Stimulated activated CD4-positive, alpha-beta T cell treated with anti-CD3 and anti-CD28 coated beads, Interleukin-2, amount 100 ng/mL, for 24 hours (primary cell): ENCODE data around the gene ARFGEF3.
"Not testable (repeated sequence)": the region's sequence is repeated elsewhere in the genome, so short reads cannot be mapped to it uniquely, and the experiment has no call there.

Source experiments
- DNase-seq, 2 donors: peaks; one replicate each; pipeline ENCODE4 v3.0.0-alpha.2; 2020

The ARFGEF3 gene

DNA sequence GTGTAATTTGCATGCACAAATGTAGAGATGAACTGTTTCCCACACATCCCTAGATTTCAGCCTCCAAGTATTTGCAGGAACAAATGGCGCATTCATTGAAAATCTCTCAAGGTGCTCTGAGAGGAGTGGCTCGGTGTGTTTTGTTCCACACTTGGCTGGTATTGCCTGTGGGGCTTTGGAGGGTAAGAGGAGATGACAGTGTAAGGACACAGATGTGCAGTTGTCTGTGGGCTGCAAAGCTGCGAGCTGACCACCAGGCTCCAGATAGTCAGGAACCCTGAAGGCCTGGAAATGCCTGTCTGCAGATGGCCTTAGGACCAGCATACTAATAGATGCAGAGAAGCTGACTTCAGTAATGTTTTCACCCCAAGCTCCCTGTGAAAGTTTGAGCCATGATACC, 114.2 kb downstream of the ARFGEF3 start:
- no peak for DNase-seq

DNA sequence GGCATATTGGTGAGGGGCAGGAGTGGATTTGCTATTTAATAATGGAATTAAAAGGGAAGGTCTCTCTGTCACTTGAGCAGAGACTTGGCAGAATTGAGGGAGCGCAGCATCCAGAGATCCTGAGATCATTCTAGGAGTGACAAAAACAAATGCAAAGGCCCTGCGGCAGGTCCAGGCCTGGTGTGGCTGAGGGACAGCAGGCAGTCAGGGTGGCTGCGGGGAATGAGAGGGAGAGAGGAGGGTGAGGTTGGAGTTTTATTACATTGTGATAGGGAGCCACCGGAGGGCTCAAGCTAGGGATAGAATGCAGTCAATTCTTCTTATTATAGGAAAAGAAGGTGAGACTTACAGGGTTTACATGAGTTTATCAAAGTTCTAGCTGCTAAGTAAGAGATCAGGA, 116.1 kb downstream of the ARFGEF3 start:
- DNase-seq: no peak

DNA sequence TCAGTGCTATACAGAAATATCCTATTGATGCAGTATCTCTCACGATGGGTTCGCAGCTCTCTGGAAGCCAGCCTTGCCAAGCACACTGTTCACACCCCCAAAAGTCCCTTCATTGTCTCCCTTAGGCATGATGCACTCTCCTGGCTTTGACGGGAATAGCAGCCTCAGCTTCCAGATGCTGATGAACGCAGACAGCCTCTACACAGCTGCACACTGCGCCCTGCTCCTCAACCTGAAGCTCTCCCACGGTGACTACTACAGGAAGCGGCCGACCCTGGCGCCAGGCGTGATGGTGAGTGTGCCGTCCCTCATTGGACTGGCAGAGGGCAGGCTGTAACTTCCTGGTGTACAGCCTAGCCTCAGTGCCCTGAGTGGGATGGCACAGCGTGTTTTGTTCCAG, 116.6 kb downstream of the ARFGEF3 start:
- DNase-seq: no peak

DNA sequence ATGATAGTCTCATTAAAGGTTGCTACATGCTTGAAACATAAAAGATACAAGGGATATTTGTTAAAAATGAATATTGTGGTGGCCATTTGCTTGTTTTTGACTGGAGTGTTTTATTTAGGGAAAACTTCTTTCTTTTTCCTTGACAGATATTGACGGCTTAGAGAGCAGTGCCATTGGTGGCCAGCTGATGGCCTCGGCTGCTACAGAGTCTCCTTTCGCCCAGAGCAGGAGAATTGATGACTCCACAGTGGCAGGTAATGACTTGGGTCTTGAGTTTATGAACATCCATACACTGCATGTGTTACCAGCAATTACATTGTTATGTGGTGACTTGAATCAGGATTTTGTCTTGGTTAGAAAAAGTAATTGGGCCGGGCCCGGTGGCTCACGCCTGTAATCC, 124.1 kb downstream of the ARFGEF3 start:
- DNase-seq: no peak

DNA sequence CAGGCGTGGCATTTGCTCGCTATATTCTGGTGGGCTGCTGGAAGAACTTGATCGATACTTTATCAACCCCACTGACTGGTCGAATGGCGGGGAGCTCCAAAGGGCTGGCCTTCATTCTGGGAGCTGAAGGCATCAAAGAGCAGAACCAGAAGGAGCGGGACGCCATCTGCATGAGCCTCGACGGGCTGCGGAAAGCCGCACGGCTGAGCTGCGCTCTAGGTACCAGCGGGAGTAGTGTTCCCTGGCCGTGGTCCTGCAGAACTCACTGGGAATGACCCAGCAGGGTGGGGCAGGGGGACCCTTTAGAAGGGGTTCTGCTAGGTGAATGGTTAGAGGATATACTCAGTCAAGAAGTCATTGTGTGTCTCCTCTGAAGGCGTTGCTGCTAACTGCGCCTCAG, 125.0 kb downstream of the ARFGEF3 start:
- no peak for DNase-seq

DNA sequence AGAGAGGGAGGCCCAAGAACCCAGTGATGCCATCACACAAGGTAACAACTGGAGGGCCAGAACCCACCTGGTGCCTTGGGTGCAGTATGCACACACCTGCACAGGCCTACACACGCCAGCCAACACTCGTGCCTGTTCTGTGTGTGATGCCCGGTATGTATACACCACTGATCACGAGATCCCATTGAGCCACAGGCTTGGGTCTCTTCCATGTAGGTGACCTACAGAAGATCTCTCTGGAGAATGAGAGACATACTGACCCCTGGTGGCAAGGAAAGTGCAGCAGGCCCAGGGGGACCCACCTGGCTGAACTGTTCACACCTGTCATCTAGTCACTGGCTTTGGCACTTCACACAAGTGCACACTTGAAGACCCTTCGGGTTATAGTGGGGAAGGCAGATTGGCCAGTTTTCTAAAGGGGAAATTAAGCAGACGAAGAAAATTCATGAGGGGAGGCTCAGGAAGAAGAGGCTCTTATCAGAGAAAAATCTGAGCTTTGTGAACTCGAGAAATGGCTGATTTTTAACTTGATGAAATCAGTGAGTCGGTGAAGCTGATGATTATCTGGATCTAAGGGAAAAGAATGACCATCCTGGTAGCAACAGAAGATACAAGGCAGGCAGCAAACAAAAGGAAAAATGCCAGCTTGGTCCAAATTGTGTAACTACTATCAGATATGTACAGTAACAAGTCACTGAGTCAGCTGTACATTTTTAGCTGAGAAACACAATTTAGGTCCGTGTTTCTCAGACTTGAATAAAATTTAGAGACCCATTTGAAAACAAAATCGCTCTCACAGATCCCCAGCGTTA, 125.6 kb downstream of the ARFGEF3 start:
- DNase-seq: peak; percentile 48 to 57

DNA sequence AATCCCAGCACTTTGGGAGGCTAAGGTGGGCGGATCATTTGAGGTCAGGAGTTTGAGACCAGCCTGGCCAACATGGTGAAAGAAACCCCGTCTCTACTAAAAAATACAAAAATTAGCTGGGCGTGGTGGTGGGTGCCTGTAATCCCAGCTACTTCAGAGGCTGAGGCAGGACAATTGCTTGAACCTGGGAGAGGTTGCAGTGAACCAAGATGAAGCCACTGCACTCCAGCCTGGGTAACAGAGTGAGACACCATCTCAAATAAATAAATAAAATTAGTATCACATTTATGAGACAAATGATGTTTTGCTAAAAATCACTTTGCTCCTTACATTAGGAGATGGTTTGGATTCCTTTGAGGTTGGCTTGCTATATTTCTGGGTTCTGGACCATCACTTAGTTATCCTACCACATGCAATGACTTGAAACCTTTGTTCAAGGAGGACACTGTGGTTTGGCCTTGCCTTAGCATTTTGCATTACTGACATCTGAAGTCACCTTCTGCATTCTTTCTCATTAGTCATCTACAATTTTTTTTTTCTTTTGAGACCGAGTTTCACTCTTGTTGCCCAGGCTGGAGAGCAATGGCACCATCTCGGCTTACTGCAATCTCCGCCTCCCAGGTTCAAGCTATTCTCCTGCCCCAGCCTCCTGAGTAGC, 126.8 kb downstream of the ARFGEF3 start:
- not testable (repeated sequence) for DNase-seq

DNA sequence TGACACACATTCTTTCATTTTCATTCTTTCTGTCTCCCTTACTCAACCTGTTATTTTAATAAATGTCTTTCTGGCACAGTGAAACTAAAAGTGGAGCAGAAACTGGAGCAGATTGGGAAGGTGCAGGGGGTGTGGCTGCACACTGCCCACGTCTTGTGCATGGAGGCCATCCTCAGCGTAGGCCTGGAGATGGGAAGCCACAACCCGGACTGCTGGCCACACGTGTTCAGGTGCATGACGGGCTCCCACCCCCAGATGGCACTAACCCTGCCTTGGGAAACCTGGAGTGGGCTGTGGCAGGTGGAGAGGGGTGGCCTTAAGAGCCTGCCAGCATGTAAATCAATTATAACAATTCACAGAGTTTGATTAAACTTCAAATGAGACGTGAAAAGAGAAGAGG, 128.0 kb downstream of the ARFGEF3 start:
- peak in 1 of 2 donors; percentile 14 for DNase-seq

DNA sequence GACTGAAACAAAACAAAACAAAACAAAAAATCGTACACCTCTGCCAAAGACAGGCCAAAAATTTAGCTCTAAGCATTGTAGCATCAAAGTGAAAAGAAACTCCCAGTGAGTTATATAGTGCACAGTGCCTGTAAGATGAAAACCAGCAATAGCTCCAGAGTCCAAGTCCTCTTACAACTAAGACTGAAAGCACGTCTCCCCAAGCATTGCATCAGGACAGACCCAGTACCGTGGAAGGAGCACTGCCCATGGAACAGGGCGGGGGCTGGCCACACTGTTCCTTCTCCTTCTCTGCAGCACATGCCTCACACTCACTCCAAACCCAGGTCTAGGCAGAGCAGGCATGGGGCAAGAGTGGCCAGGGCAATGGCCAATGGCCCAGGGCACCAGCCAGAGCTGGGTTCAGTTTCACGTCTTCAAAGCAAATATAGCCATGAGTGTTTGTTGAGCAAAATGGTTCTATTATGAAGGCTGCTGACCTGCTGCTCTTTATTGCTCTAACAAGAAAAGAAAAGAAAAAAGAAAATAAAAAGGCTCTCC, 128.8 kb downstream of the ARFGEF3 start:
- DNase-seq: no peak

DNA sequence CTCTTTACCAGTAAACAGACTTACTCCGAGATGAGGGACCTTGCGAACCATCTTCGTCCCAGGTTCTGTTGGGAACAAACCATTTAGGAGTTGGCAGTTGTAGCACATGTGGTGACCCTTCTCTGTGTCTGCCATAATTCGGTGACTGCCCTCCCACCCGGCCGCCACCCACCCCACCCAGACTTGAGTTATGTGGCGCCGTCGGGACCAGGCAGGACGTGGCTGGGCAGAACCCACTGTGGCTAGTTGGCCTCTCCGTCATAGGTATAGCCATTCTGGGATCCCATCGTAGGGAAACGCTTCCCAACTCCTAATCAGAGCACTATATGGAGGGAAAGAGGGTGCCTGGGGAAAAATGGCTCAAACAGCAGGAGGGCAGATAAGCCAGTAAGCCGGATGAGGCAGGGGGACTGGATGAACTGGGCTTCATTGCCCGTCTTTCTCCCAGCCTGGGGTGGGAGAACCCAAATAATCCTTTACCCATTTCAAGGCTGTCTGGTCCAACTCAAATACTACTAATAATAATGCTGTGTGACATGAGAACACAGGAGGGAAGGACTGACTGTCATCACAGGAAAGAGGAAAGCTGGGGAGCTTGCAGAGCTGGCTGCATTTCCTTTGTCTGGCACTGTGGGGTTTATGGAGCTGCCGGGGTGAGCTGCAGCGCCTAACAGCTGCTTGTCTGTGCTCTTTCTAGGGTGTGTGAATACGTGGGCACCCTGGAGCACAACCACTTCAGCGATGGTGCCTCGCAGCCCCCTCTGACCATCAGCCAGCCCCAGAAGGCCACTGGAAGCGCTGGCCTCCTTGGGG, 129.5 kb downstream of the ARFGEF3 start:
- no peak for DNase-seq

DNA sequence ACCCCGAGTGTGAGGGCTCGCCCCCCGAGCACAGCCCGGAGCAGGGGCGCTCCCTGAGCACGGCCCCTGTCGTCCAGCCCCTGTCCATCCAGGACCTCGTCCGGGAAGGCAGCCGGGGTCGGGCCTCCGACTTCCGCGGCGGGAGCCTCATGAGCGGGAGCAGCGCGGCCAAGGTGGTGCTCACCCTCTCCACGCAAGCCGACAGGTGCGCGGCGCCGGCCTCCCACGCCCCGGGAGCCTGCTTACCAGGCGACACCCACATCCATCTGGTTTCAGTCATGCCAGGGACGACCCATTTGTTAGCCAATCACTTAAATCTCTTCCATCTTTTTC, 130.1 kb downstream of the ARFGEF3 start:
- DNase-seq: no peak

DNA sequence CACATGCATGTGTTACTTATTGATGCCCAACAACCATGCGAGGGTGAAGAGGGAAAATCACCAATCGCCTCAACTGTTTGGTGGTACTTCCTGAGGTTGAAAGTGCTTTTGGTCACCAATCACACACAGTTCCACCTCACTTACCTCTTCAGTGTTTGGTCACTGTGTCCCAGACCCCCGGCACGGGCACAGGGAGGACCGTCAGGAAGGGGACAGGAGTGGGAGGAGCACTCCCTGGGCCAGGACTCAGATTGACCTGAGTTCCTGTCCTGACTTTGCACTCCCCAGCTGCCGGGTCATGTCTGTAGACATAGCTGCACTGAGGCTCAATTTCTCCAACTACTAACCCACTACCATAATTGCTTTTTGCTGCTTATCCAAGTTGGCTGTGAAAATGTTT, 130.7 kb downstream of the ARFGEF3 start:
- no peak for DNase-seq

DNA sequence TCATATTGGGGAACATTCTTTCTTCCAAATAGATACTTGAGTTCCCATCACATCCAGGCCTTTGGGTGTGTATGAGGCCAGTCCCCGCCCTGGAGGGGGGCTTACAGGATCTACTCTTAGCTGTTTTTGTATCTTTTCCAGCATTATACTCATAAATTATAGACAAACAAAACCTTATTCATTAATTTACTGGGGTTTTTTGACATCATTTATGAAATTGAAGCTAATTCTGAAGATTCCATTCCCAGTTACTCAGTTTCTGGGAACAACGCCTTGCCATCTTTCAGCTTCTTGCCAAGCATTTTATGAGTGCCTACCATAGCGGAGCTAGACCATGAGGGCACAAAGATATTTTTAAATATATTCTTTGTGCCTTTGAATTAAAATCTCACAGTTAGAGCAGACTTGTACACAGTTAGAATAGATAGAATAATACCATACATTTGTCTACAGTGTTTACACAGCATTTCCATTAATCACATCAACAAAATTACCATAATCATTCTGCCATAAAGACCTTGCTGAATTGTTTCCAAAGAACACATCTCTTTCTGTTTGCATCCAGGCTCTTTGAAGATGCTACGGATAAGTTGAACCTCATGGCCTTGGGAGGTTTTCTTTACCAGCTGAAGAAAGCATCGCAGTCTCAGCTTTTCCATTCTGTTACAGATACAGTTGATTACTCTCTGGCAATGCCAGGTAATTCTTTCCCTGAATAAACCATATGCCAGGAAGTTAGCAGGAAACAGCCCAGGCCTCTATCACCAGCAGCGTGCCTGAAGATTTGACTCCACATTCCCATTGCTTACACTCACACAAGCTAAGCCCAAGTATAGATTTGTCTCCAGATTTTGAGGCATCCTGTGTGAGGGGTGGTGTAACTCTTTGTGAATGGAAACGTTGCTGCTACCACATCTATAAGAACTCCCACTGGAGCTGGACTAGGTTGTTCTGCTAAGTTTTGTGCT, 132.0 kb downstream of the ARFGEF3 start:
- no peak for DNase-seq

DNA sequence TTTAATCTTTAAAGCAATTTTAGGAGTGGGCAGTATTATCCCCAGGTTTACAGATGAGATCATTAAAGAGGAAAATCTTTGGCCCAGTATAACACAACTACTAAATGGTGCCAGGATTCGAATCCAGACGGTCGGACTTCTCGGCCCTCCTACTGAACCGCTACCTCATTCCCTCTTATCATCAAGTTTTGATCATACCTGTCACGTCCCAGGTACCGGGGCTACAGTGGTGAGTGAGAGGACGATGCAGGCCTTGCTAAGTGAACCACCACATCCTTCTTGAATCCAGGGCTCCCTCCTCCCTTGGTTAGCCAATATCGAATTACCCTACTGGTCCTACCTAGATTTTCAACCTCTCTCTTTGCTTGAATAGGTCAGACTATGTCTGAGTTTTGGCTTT, 134.6 kb downstream of the ARFGEF3 start:
- DNase-seq: no peak

DNA sequence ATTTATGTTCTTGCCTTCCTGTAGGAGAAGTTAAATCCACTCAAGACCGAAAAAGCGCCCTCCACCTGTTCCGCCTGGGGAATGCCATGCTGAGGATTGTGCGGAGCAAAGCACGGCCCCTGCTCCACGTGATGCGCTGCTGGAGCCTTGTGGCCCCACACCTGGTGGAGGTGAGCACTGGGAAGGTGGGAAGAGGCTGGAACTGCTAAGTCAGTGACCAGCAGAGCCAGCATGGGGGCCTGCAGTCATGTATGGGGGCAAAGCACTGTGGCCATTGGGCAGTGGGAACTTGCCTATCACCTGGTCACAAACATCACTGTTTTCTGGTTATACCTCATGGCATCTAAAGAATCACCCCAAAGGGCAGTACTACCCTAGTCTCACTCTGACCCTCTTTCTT, 135.0 kb downstream of the ARFGEF3 start:
- no peak for DNase-seq

DNA sequence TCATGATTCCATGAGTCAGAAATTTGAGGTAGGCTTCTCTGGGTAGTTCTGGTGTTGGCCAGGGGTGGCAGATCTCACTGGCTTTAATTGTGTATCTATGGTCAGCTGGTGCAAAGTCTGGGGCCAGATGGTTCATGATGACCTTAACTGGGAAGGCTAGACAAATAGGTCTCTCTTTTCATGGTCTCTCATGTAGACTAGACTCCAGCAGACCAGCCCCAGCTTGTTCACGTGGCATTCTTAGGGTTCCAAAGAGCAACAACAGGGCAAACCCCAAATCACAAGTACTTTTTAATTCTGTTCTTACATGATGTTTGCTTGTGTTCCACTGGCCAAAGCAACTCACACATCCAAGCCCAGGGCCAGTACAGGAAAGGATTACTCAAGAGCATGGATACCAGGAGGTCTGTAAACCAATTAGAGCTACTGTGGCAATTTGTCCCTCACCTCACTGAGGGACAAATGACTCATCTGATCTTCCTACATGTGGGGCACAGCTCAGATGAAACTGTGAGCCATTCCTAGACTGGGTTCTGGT, 136.1 kb downstream of the ARFGEF3 start:
- no peak for DNase-seq

DNA sequence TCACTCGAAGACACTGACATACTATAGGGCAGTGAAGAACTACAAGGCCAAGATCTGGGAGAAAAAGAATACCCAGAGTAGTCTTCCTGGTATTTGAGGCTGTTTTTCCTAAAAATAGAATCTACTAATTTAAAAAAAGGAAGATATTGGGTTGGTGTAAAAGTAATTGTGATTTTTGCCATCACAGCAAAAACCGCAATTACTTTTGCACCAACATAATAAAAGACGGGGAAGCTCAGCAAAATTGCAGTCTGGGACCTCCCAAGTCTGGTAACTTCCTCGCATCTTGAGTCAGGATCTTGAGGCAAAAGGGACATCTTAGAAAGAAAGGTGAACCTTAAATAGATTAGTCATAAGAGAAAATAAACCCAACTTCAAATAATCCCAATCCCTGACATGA, 138.7 kb downstream of the ARFGEF3 start:
- no peak for DNase-seq

DNA sequence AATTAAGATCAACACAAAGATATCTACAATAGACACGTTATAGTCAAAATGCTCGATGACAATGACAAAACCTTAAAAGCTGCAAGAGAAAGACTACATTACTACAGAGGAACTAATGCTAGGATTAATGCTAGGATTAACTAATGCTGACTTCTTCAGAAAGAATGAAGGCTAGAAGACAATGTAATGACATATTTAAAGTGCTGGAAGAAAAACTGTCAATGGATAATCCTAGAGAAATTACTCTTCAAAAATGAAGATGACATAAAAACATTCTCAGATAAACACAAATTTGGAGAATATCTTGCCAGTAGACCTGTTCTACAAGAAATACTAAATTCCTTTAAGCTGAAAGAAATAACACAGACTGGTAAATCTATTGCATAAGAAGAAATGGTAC, 140.8 kb downstream of the ARFGEF3 start:
- no peak for DNase-seq

DNA sequence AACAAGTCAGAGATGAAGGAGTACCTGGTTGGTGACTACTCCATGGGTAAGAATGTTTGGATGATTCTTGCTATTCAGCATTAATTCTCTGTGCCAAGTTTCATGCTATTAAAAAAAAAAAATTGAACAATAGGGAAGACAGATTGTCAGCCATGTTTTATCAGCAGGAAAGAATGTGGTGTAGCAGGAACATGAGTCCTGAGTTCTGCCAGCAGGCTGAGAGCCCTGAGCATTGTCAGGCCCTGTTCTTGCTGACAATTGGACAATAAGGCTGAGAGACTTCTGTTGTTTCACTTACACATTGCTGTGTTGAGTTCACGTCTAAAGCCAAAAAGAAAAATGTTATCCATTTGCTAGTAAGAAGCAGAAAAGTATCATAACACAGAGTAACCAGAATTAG, 145.6 kb downstream of the ARFGEF3 start:
- no peak for DNase-seq

DNA sequence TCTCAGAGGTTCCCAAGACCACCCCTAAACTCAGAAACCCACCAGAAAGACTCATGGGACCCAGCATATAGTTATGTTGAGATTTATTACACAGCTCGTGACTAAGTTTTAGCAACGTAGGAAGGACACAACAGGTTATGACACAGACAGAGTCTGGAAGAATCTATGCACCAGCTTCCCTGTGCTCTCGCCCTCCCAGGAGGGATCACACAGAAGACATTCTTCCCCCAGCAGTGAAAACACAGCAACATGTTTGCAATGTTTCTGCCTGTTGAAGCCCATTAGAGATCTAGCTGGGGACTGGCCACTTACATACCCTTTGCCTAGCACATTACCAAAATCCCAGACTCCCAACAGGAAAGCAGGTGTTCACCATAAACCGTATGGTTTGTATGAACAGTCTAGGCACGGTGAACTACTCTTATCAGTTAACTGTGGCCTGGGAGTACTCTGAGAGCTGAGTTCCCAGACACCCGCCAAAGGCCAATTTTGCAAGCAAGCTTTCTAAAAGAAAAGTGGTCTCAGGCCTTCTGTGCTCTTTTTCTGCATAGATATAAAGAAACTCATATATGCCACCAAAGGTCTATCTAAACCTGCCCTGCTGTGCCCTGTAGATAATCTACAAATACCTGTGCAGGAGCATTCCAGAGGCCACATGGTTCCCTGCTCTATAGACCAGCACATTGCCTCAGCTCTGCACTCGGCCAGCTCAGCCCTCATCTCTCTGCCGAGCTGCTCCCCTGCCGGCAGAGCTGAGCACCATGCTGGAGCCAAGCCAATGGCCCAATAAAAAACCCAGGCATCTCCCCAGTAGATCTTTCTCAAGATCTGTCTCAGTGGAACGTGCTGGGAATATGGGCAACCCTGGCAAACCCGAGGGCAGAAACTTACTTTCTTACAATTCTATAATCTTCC, 146.3 kb downstream of the ARFGEF3 start:
- no peak for DNase-seq

DNA sequence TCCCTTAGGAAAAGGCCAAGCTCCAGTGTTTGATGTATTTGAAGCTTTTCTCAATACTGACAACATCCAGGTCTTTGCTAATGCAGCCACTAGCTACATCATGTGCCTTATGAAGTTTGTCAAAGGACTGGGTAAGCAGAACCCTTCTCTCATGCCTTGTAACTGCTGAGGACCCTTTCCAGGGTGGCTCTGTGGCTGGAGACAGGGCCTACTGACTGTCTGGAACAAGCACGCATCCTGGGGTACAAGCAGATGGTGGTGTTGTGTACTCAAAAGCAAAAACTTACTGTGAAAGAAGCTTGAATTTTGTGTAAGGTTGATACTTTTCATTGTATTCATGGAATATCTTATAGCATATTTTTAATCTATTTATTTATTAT, 147.0 kb downstream of the ARFGEF3 start:
- no peak for DNase-seq
